DLD1 (cell line): Measurements from ENCODE around the gene PTPRN2.

Experiments used
- in situ Hi-C: cut with HindIII; loops from 2 replicates; pipeline ENCODE4 v1.10.0; 2017; ENCODE audit warnings: low sequenced_read_pairs

PTPRN2 gene

GRCh38 chr7:157772486-157773130 is 815.0 kb downstream of the PTPRN2 start:
- in situ Hi-C loops: no loop called here

GRCh38 chr7:157771689-157772088 is 815.9 kb downstream of the PTPRN2 start:
- in situ Hi-C loops: no loop called here

- in situ Hi-C loops: no loop called here
These were observed 816.8 kb downstream of the PTPRN2 start for GRCh38 chr7:157770716-157771320.

- in situ Hi-C loops: no loop called here
These were observed 818.0 kb downstream of the PTPRN2 start for GRCh38 chr7:157769526-157770215.

- in situ Hi-C loops: no loop called here
These were observed 818.5 kb downstream of the PTPRN2 start for GRCh38 chr7:157769086-157769485.

GRCh38 chr7:157768198-157768597 is 819.4 kb downstream of the PTPRN2 start:
- in situ Hi-C loops: no loop called here

GRCh38 chr7:157767506-157768197 is 820.0 kb downstream of the PTPRN2 start:
- in situ Hi-C loops: no loop called here

GRCh38 chr7:157766098-157766497 is 821.5 kb downstream of the PTPRN2 start:
- in situ Hi-C loops: no loop called here

GRCh38 chr7:157764946-157765537 is 822.6 kb downstream of the PTPRN2 start:
- in situ Hi-C loops: no loop called here

GRCh38 chr7:157764193-157764592 is 823.4 kb downstream of the PTPRN2 start:
- in situ Hi-C loops: no loop called here

GRCh38 chr7:157763279-157764000 is 824.2 kb downstream of the PTPRN2 start:
- in situ Hi-C loops: no loop called here

- in situ Hi-C loops: no loop called here
These were observed 824.8 kb downstream of the PTPRN2 start for GRCh38 chr7:157762824-157763223.

- in situ Hi-C loops: no loop called here
These were observed 827.5 kb downstream of the PTPRN2 start for GRCh38 chr7:157760004-157760730.

- in situ Hi-C loops: no loop called here
These were observed 828.3 kb downstream of the PTPRN2 start for GRCh38 chr7:157759246-157759805.

- in situ Hi-C loops: no loop called here
These were observed 829.0 kb downstream of the PTPRN2 start for GRCh38 chr7:157758468-157759245.

- in situ Hi-C loops: no loop called here
These were observed 829.7 kb downstream of the PTPRN2 start for GRCh38 chr7:157757776-157758467.

- in situ Hi-C loops: no loop called here
These were observed 830.4 kb downstream of the PTPRN2 start for GRCh38 chr7:157757211-157757610.

- in situ Hi-C loops: no loop called here
These were observed 831.9 kb downstream of the PTPRN2 start for GRCh38 chr7:157755741-157756140.
